IMR-90 (cell line): ENCODE measurements around the gene PLD5. TPM values are rescaled to one million over a fixed set of nuclear protein-coding genes. Genes with fewer than 3 reads are reported as not detected.

Experiments
- ATAC-seq: fragments of 200-7000 bp; cut with Tn5 transposase; 2 replicates; pipeline ENCODE4 v1.9.1; 2020; ENCODE audit warnings: low read depth, mild to moderate bottlenecking, moderate library complexity
- BruUV-seq: library from RNA; stranded (reverse); fragments of 400-500 nt; replicated peaks from 2 replicates; lab custom pipeline; 2021; lab: Mats Ljungman, UMichigan
- CTCF ChIA-PET: fragments of 300-600 bp; formaldehyde crosslinking; extraction: SDS; loops from one replicate; lab custom pipeline; 2021; ENCODE audit warnings: antibody characterized with exemption; lab: Yijun Ruan, JAX
- POLR2A ChIA-PET: fragments of 300-600 bp; sonication (Branson Sonifier 250); formaldehyde crosslinking; loops from one replicate; lab custom pipeline; 2022; ENCODE audit warnings: antibody characterized with exemption; ENCODE audit not compliant: unreplicated experiment; lab: Charles Lee
- DNase-seq: peaks from one replicate; pipeline ENCODE4 v3.0.0; 2013
- H2AFZ ChIP-seq: replicated peaks from 2 replicates; pipeline ENCODE3; 2013; ENCODE audit warnings: low read length, mild to moderate bottlenecking; ENCODE audit not compliant: poor library complexity
- H2AK5ac ChIP-seq: 2 replicates; pipeline ENCODE4 v1.6.1; 2013; ENCODE audit warnings: low read depth, low read length, inconsistent platforms
- H2AK9ac ChIP-seq: replicated peaks from 2 replicates; pipeline ENCODE3; 2013; ENCODE audit warnings: mild to moderate bottlenecking, low read depth, low read length, moderate library complexity; ENCODE audit not compliant: poor library complexity
- H2BK120ac ChIP-seq: 2 replicates; pipeline ENCODE4 v1.6.1; 2013; ENCODE audit warnings: low read depth, low read length, inconsistent platforms
- H2BK15ac ChIP-seq: 3 replicates; pipeline ENCODE4 v1.6.1; 2013; ENCODE audit warnings: low read depth, low read length, inconsistent platforms
- H2BK20ac ChIP-seq: 2 replicates; pipeline ENCODE4 v1.6.1; 2013; ENCODE audit warnings: low read depth, mild to moderate bottlenecking, inconsistent platforms, low read length, moderate library complexity
- H2BK5ac ChIP-seq: 2 replicates; pipeline ENCODE4 v1.6.1; 2013; ENCODE audit warnings: mild to moderate bottlenecking, low read depth, low read length, inconsistent platforms; ENCODE audit not compliant: poor library complexity, severe bottlenecking
- H3K14ac ChIP-seq: replicated peaks from 2 replicates; pipeline ENCODE4 v1.6.1; 2013; ENCODE audit warnings: low read depth, low read length, inconsistent platforms
- H3K18ac ChIP-seq: 2 replicates; pipeline ENCODE4 v1.6.1; 2013; ENCODE audit warnings: low read depth, low read length, control low read depth
- H3K23ac ChIP-seq: 2 replicates; pipeline ENCODE4 v1.6.1; 2013; ENCODE audit warnings: low read depth, low read length, inconsistent platforms
- H3K27ac ChIP-seq: 2 replicates; pipeline ENCODE4 v1.5.1; 2013; ENCODE audit warnings: mild to moderate bottlenecking, control low read depth, low read length; ENCODE audit not compliant: insufficient read depth
- H3K27me3 ChIP-seq: 2 replicates; pipeline ENCODE4 v1.6.1; 2013; ENCODE audit warnings: low read length; ENCODE audit not compliant: control insufficient read depth, insufficient read depth
- H3K36me3 ChIP-seq: 2 replicates; pipeline ENCODE4 v1.6.1; 2013; ENCODE audit warnings: low read length, mixed read lengths; ENCODE audit not compliant: control insufficient read depth, insufficient read depth
- H3K4ac ChIP-seq: 2 replicates; pipeline ENCODE4 v1.6.1; 2013; ENCODE audit warnings: low read depth, low read length, inconsistent platforms
- H3K4me1 ChIP-seq: 2 replicates; pipeline ENCODE4 v1.6.1; 2013; ENCODE audit warnings: low read length, mixed read lengths; ENCODE audit not compliant: control insufficient read depth, insufficient read depth
- H3K4me2 ChIP-seq: 2 replicates; pipeline ENCODE4 v1.6.1; 2013; ENCODE audit warnings: low read depth, mild to moderate bottlenecking, control low read depth, low read length, moderate library complexity
- H3K4me3 ChIP-seq: 2 replicates; pipeline ENCODE4 v1.5.1; 2013; ENCODE audit warnings: low read depth, mild to moderate bottlenecking, control low read depth, low read length, moderate library complexity; ENCODE audit not compliant: insufficient read depth
- H3K56ac ChIP-seq: 2 replicates; pipeline ENCODE4 v1.6.1; 2013; ENCODE audit warnings: low read length, inconsistent platforms; ENCODE audit not compliant: insufficient read depth; ENCODE audit errors: extremely low read depth
- H3K79me1 ChIP-seq, 2 experiments: 2 replicates each; pipeline ENCODE4 v1.6.1; 2013; ENCODE audit warnings: low read length in 2 of 2, inconsistent platforms in 1 of 2, low read depth in 1 of 2
- H3K9ac ChIP-seq: 2 replicates; pipeline ENCODE4 v1.6.1; 2013; ENCODE audit warnings: low read depth, low read length, control low read depth
- H3K9me1 ChIP-seq: 2 replicates; pipeline ENCODE4 v1.6.1; 2013; ENCODE audit warnings: low read length, inconsistent platforms; ENCODE audit not compliant: insufficient read depth
- H3K9me3 ChIP-seq: 2 replicates; pipeline ENCODE4 v1.6.1; 2013; ENCODE audit warnings: low read length; ENCODE audit not compliant: control insufficient read depth, insufficient read depth
- H4K20me1 ChIP-seq: 2 replicates; pipeline ENCODE4 v1.6.1; 2013; ENCODE audit warnings: low read length, inconsistent platforms; ENCODE audit not compliant: insufficient read depth
- H4K5ac ChIP-seq: 2 replicates; pipeline ENCODE4 v1.6.1; 2013; ENCODE audit warnings: mild to moderate bottlenecking, low read depth, low read length, control low read depth
- H4K8ac ChIP-seq, 2 experiments: 2 replicates each; pipeline ENCODE4 v1.6.1; 2013; ENCODE audit warnings: low read depth in 2 of 2, low read length in 2 of 2, control low read depth in 1 of 2, inconsistent platforms in 1 of 2
- H4K91ac ChIP-seq: 2 replicates; pipeline ENCODE4 v1.6.1; 2013; ENCODE audit warnings: low read depth, low read length, inconsistent platforms; ENCODE audit not compliant: insufficient read depth
- BHLHE40 ChIP-seq: fragments of 150-350 bp; IDR thresholded peaks from 2 replicates; pipeline ENCODE4 v1.6.1; 2016; ENCODE audit warnings: mild to moderate bottlenecking, low read depth, low read length
- CEBPB ChIP-seq: IDR thresholded peaks from 2 replicates; pipeline ENCODE4 v1.6.1; 2012; ENCODE audit warnings: low read depth, low read length, improper control_type of control experiment
- FOS ChIP-seq: fragments of 150-350 bp; IDR thresholded peaks from 2 replicates; pipeline ENCODE4 v1.6.1; 2016; ENCODE audit warnings: low read depth, low read length
- MAFK ChIP-seq: IDR thresholded peaks from 2 replicates; pipeline ENCODE4 v1.6.1; 2012; ENCODE audit warnings: low read depth, low read length, improper control_type of control experiment
- MAZ ChIP-seq: IDR thresholded peaks from 2 replicates; pipeline ENCODE4 v1.6.1; 2012; ENCODE audit warnings: low read depth, mild to moderate bottlenecking, low read length, improper control_type of control experiment, moderate library complexity, borderline replicate concordance
- MXI1 ChIP-seq: IDR thresholded peaks from 2 replicates; pipeline ENCODE4 v1.6.1; 2012; ENCODE audit warnings: low read depth, mild to moderate bottlenecking, low read length, moderate library complexity, borderline replicate concordance
- NFE2L2 ChIP-seq: fragments of 150-350 bp; IDR thresholded peaks from 2 replicates; pipeline ENCODE4 v1.6.1; 2016; ENCODE audit warnings: low read depth, mild to moderate bottlenecking, low read length
- POLR2A ChIP-seq: IDR thresholded peaks from 2 replicates; pipeline ENCODE4 v1.6.1; 2012; ENCODE audit warnings: mild to moderate bottlenecking, low read depth, low read length
- RCOR1 ChIP-seq: IDR thresholded peaks from 2 replicates; pipeline ENCODE4 v1.6.1; 2012; ENCODE audit warnings: mild to moderate bottlenecking, low read length, improper control_type of control experiment; ENCODE audit not compliant: insufficient replicate concordance
- RFX5 ChIP-seq: IDR thresholded peaks from 2 replicates; pipeline ENCODE4 v1.8.0; 2012; ENCODE audit warnings: low read depth, mild to moderate bottlenecking, low read length, moderate library complexity
- SMC3 ChIP-seq: fragments of 150-350 bp; IDR thresholded peaks from 2 replicates; pipeline ENCODE4 v1.6.1; 2016; ENCODE audit warnings: low read depth, mild to moderate bottlenecking, antibody characterized with exemption, low read length, moderate library complexity
- USF2 ChIP-seq: fragments of 150-350 bp; IDR thresholded peaks from 2 replicates; pipeline ENCODE4 v1.6.1; 2017; ENCODE audit warnings: mild to moderate bottlenecking, antibody characterized with exemption, low read length, low read depth
- WGBS, 2 experiments: methylation state at CpG; one replicate each; pipeline versions ENCODE4 v1.1.5 to v1.1.7; 2013; ENCODE audit warnings: missing lambda C conversion rate in 2 of 2; ENCODE audit not compliant: insufficient read length in 1 of 2; ENCODE audit errors: extremely low coverage in 2 of 2; 5-methylcytosine and 5-hydroxymethylcytosine counted together
- dilution Hi-C: fragments of 300-500 bp; cut with HindIII; formaldehyde crosslinking; loops from one replicate; pipeline ENCODE4 v1.14.3; 2018; ENCODE audit warnings: low sequenced_read_pairs; ENCODE audit not compliant: unreplicated experiment
- in situ Hi-C: fragments of 300-500 bp; cut with MboI; formaldehyde crosslinking; loops from 3 replicates; pipeline ENCODE4 v1.14.3; 2019; ENCODE audit warnings: low sequenced_read_pairs, inconsistent platforms, mixed read lengths
- intact Hi-C: fragments of 100-400 bp; cut with micrococcal nuclease; formaldehyde crosslinking; loops from 2 replicates; pipeline ENCODE4 v1.10.0; 2022
- polyA plus RNA-seq, 3 experiments: library from polyadenylated mRNA; depleted of rRNA; stranded (reverse); fragments of >200 nt; gene quantifications; 2 replicates each; pipeline ENCODE4 v1.2.3, GENCODE V29; 2012; ENCODE audit warnings: low replicate concordance in 1 of 3
- total RNA-seq: library from RNA; depleted of rRNA; stranded (reverse); fragments of >200 nt; gene quantifications from 2 replicates; pipeline ENCODE4 v1.2.3, GENCODE V29; 2012

The PLD5 gene
- total and polyA plus RNA-seq, 2 of the 4 experiments (the other 2 are of a cell fraction) = not detected

DNA sequence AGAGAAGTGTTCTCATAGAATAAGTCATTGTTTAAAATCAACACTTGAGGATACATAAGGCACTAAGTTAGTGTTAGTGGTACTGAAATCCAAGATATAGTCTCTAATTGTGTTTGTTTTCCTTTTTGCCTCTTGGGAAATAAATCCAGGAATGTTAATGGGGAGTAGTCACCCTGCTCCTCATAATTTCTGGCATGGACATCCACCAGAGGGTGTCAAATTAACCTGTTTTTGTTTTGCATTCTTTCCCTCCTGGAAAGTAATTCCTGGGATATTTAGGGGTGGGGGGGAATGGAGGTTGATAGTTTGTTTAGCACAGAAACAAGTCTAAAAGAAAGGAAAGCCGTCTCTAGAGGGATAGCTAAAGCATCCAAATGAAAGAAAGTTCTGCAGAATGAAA is 437.8 kb downstream of the PLD5 start:
- no TSS peak for BruUV-seq
- ChIA-PET CTCF (no interaction called here), POLR2A (no interaction called here)
- H3K4me2 ChIP-seq = no peak overlapping the region
- H2BK120ac ChIP-seq = no peak overlapping the region
- H3K9me3 ChIP-seq = peaks cover 17% of the 10 kb centered on the region
- H2BK15ac ChIP-seq = no peak overlapping the region
- H2AK5ac ChIP-seq = no peak overlapping the region
- H3K9ac ChIP-seq = no peak overlapping the region
- H2BK20ac ChIP-seq = no peak overlapping the region
- H3K23ac ChIP-seq = no peak overlapping the region
- H4K8ac ChIP-seq = no peak overlapping the region
- H4K5ac ChIP-seq = no peak overlapping the region
- H3K4me3 ChIP-seq = no peak overlapping the region
- H3K56ac ChIP-seq = no peak overlapping the region
- H3K36me3 ChIP-seq = no peaks in the 10 kb centered on the region
- intact Hi-C loops = no loop called here
- no peak overlapping the region for H2AK9ac ChIP-seq
- TF ChIP-seq SMC3 = no peak
- no peak for TF ChIP-seq USF2
- no peak for TF ChIP-seq MAFK
- no peak for TF ChIP-seq NFE2L2
- TF ChIP-seq MAZ = no peak
- TF ChIP-seq MXI1 = no peak
- TF ChIP-seq RCOR1 = no peak
- TF ChIP-seq POLR2A = no peak
- no peak for TF ChIP-seq RFX5
- TF ChIP-seq CEBPB = no peak
- TF ChIP-seq BHLHE40 = no peak
- no peak for TF ChIP-seq FOS
- no peak overlapping the region for H4K91ac ChIP-seq
- no peak overlapping the region for H3K14ac ChIP-seq
- no peaks in the 10 kb centered on the region for H3K27me3 ChIP-seq
- WGBS, 2 experiments = no CpG with 5 or more reads among the region's 1 CpG
- H4K20me1 ChIP-seq = no peaks in the 10 kb centered on the region
- ATAC-seq (no peak), DNase-seq (no peak)
- in situ Hi-C loops = no loop called here
- dilution Hi-C loops = no loop called here
- no peak overlapping the region for H3K27ac ChIP-seq
- no peaks in the 10 kb centered on the region for H3K4me1 ChIP-seq
- H3K79me1 ChIP-seq = no peaks in the 10 kb centered on the region
- no peak overlapping the region for H2BK5ac ChIP-seq
- H2AFZ ChIP-seq = no peak overlapping the region
- H3K9me1 ChIP-seq = no peaks in the 10 kb centered on the region
- H3K18ac ChIP-seq = no peak overlapping the region
- no peak overlapping the region for H3K4ac ChIP-seq
